ENCODE data around the gene RNF225. TPM values are rescaled to one million over a fixed set of nuclear protein-coding genes. Genes with fewer than 3 reads are reported as not detected.

The RNF225 gene
- total and polyA plus RNA-seq, 2 of the 13 experiments (the other 11 are each of a cell fraction or from before 2014, with no cell fraction given) = not detected

DNA sequence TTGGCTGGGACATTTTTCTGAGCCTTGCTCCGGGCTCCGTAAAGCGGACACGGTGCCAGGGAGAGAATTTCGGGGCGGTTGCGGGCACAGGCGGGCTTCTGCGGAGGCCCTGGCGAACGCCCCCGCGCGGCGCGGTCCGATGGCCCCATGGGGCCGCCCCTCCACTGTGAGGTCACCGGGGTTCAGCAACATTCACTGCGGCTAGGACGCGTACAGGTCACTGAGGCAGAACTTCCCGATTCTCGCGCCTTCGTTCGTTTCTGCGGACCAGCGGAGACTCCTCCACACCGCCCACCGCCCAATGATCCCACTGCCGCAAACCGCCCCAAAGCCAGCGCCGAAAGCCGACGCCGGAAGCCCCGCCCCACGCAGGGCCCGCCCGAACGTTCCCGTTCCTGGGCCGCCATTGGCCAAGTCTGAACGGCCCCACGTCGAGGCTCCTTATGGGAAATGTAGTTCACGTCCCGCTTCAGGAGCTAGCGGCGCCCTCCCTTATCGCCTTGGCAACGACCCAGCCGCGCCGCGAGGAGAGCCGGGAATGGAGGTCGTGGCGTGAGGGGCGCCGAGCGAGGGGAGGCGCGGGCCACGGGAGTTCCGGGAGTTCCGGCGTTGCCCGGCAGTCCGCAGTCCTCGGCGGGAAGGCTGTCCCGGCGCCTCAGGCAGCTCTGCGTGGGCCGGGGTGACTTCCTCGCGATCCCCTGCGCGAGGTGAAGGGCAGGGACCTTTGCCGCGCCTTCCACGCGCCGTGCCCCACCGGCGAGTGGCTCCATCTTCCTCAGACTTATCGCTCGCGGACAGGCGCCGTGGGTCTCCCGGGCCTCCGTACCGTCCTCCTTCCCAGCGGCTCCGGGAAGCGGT lies 12.9 kb downstream of the RNF225 start, which contains the start of gene ZNF584 (continued):
- peak; percentile 15; the same call in 1 of the 2 replicates for TF ChIP-seq ZC3H13 (CRISPR knock-in tag; IDR thresholded peaks at IDR 0.05)
- TF ChIP-seq MIER3 (CRISPR knock-in tag; IDR thresholded peaks at IDR 0.05; ENCODE audit: borderline replicate concordance) = peak; percentile 52; the same call in 1 of the 2 replicates
- TF ChIP-seq YY1 (IDR thresholded peaks at IDR 0.05; ENCODE audit: insufficient read depth, insufficient replicate concordance, low read depth, low read length) = peak; percentile 80
- TF ChIP-seq, protein P1, sequence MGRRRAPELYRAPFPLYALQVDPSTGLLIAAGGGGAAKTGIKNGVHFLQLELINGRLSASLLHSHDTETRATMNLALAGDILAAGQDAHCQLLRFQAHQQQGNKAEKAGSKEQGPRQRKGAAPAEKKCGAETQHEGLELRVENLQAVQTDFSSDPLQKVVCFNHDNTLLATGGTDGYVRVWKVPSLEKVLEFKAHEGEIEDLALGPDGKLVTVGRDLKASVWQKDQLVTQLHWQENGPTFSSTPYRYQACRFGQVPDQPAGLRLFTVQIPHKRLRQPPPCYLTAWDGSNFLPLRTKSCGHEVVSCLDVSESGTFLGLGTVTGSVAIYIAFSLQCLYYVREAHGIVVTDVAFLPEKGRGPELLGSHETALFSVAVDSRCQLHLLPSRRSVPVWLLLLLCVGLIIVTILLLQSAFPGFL (CRISPR knock-in tag; IDR thresholded peaks at IDR 0.05) = no peak
- 0 out of 2 replicates have a peak, but pooled peaks have one; percentile 10 for TF ChIP-seq ZSCAN20 (CRISPR knock-in tag; IDR thresholded peaks at IDR 0.05; ENCODE audit: borderline replicate concordance)
- TF ChIP-seq XBP1 (CRISPR knock-in tag; IDR thresholded peaks at IDR 0.05) = no peak
- TF ChIP-seq, protein P2, sequence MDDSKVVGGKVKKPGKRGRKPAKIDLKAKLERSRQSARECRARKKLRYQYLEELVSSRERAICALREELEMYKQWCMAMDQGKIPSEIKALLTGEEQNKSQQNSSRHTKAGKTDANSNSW (CRISPR knock-in tag; IDR thresholded peaks at IDR 0.05; ENCODE audit: borderline replicate concordance) = no peak; the same call in 1 of the 2 replicates
- TF ChIP-seq SP5 (CRISPR knock-in tag; IDR thresholded peaks at IDR 0.05; ENCODE audit: borderline replicate concordance, low read depth) = no peak
- TF ChIP-seq, protein P3, sequence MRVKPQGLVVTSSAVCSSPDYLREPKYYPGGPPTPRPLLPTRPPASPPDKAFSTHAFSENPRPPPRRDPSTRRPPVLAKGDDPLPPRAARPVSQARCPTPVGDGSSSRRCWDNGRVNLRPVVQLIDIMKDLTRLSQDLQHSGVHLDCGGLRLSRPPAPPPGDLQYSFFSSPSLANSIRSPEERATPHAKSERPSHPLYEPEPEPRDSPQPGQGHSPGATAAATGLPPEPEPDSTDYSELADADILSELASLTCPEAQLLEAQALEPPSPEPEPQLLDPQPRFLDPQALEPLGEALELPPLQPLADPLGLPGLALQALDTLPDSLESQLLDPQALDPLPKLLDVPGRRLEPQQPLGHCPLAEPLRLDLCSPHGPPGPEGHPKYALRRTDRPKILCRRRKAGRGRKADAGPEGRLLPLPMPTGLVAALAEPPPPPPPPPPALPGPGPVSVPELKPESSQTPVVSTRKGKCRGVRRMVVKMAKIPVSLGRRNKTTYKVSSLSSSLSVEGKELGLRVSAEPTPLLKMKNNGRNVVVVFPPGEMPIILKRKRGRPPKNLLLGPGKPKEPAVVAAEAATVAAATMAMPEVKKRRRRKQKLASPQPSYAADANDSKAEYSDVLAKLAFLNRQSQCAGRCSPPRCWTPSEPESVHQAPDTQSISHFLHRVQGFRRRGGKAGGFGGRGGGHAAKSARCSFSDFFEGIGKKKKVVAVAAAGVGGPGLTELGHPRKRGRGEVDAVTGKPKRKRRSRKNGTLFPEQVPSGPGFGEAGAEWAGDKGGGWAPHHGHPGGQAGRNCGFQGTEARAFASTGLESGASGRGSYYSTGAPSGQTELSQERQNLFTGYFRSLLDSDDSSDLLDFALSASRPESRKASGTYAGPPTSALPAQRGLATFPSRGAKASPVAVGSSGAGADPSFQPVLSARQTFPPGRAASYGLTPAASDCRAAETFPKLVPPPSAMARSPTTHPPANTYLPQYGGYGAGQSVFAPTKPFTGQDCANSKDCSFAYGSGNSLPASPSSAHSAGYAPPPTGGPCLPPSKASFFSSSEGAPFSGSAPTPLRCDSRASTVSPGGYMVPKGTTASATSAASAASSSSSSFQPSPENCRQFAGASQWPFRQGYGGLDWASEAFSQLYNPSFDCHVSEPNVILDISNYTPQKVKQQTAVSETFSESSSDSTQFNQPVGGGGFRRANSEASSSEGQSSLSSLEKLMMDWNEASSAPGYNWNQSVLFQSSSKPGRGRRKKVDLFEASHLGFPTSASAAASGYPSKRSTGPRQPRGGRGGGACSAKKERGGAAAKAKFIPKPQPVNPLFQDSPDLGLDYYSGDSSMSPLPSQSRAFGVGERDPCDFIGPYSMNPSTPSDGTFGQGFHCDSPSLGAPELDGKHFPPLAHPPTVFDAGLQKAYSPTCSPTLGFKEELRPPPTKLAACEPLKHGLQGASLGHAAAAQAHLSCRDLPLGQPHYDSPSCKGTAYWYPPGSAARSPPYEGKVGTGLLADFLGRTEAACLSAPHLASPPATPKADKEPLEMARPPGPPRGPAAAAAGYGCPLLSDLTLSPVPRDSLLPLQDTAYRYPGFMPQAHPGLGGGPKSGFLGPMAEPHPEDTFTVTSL (CRISPR knock-in tag; IDR thresholded peaks at IDR 0.05; ENCODE audit: borderline replicate concordance) = no peak
- TF ChIP-seq, protein P4, sequence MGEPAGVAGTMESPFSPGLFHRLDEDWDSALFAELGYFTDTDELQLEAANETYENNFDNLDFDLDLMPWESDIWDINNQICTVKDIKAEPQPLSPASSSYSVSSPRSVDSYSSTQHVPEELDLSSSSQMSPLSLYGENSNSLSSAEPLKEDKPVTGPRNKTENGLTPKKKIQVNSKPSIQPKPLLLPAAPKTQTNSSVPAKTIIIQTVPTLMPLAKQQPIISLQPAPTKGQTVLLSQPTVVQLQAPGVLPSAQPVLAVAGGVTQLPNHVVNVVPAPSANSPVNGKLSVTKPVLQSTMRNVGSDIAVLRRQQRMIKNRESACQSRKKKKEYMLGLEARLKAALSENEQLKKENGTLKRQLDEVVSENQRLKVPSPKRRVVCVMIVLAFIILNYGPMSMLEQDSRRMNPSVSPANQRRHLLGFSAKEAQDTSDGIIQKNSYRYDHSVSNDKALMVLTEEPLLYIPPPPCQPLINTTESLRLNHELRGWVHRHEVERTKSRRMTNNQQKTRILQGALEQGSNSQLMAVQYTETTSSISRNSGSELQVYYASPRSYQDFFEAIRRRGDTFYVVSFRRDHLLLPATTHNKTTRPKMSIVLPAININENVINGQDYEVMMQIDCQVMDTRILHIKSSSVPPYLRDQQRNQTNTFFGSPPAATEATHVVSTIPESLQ (CRISPR knock-in tag; conservative IDR thresholded peaks at IDR 0.05) = no peak
- no peak for TF ChIP-seq CBX5 (CRISPR knock-in tag; IDR thresholded peaks at IDR 0.05; ENCODE audit: borderline replicate concordance)
- TF ChIP-seq, protein P5, sequence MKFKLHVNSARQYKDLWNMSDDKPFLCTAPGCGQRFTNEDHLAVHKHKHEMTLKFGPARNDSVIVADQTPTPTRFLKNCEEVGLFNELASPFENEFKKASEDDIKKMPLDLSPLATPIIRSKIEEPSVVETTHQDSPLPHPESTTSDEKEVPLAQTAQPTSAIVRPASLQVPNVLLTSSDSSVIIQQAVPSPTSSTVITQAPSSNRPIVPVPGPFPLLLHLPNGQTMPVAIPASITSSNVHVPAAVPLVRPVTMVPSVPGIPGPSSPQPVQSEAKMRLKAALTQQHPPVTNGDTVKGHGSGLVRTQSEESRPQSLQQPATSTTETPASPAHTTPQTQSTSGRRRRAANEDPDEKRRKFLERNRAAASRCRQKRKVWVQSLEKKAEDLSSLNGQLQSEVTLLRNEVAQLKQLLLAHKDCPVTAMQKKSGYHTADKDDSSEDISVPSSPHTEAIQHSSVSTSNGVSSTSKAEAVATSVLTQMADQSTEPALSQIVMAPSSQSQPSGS (CRISPR knock-in tag; IDR thresholded peaks at IDR 0.05) = no peak; the same call in 1 of the 2 replicates
- peak; percentile 89 for TF ChIP-seq AGO2 (optimal IDR thresholded peaks at IDR 0.05; ENCODE audit: low read depth, low read length)
- no peak; the same call in 1 of the 2 replicates for TF ChIP-seq ZFYVE20 (CRISPR knock-in tag; IDR thresholded peaks at IDR 0.05; ENCODE audit: borderline replicate concordance, low read depth)
- no peak for TF ChIP-seq ZNF83 (CRISPR knock-in tag; IDR thresholded peaks at IDR 0.05; ENCODE audit: borderline replicate concordance)
- no peak for TF ChIP-seq RARG (CRISPR knock-in tag; IDR thresholded peaks at IDR 0.05; ENCODE audit: low read depth)
- TF ChIP-seq ZNF101 (CRISPR knock-in tag; IDR thresholded peaks at IDR 0.05; ENCODE audit: borderline replicate concordance, low read depth) = no peak
